DND-41 (cell line): ENCODE data around the gene WRAP73.

Experiments used
- ATAC-seq: fragments of 200-7000 bp; cut with Tn5 transposase; 3 replicates; pipeline ENCODE4 v1.9.1; 2021; ENCODE audit warnings: low read depth; ENCODE audit not compliant: insufficient read depth
- DNase-seq: peaks from one replicate; pipeline ENCODE4 v3.0.0-alpha.2; 2020
- H2AFZ ChIP-seq: 2 replicates; pipeline ENCODE4 v1.6.0; 2012; ENCODE audit warnings: low read depth, low read length
- H3K27ac ChIP-seq: 2 replicates; pipeline ENCODE4 v1.5.1; 2012; ENCODE audit warnings: low read length, inconsistent platforms
- H3K27me3 ChIP-seq: fragments of 200-600 bp; sonication (generic); 2 replicates; pipeline ENCODE4 v1.6.0; 2012; ENCODE audit warnings: low read length, mild to moderate bottlenecking, inconsistent platforms; ENCODE audit not compliant: insufficient read depth, poor library complexity
- H3K36me3 ChIP-seq: 2 replicates; pipeline ENCODE4 v1.5.1; 2012; ENCODE audit warnings: low read length, inconsistent platforms; ENCODE audit not compliant: insufficient read depth
- H3K4me1 ChIP-seq: 2 replicates; pipeline ENCODE4 v1.5.1; 2012; ENCODE audit warnings: mild to moderate bottlenecking, low read length; ENCODE audit not compliant: insufficient read depth
- H3K4me2 ChIP-seq: 2 replicates; pipeline ENCODE4 v1.6.0; 2012; ENCODE audit warnings: mild to moderate bottlenecking, moderate library complexity, low read length, inconsistent platforms; ENCODE audit not compliant: insufficient read depth
- H3K4me3 ChIP-seq, 2 experiments: fragments of 200-600 bp in 1 of 2; shearing (Covaris generic) in 1 of 2; 2 replicates each; pipeline ENCODE4 v1.5.1; 2012 to 2016; ENCODE audit warnings: inconsistent platforms in 2 of 2, low read length in 2 of 2, mild to moderate bottlenecking in 2 of 2, low read depth in 1 of 2, moderate library complexity in 1 of 2
- H3K79me2 ChIP-seq: 2 replicates; pipeline ENCODE4 v1.6.0; 2012; ENCODE audit warnings: low read length, inconsistent platforms; ENCODE audit not compliant: insufficient read depth
- H3K9ac ChIP-seq: 2 replicates; pipeline ENCODE4 v1.6.0; 2012; ENCODE audit warnings: low read depth, mild to moderate bottlenecking, inconsistent platforms, low read length, moderate library complexity
- H3K9me3 ChIP-seq: 2 replicates; pipeline ENCODE4 v1.5.1; 2012; ENCODE audit warnings: low read length, moderate library complexity, mild to moderate bottlenecking, inconsistent platforms; ENCODE audit not compliant: insufficient read depth, severe bottlenecking
- H4K20me1 ChIP-seq: 2 replicates; pipeline ENCODE4 v1.6.0; 2012; ENCODE audit warnings: low read length; ENCODE audit not compliant: insufficient read depth
- CTCF ChIP-seq: IDR thresholded peaks from 2 replicates; pipeline ENCODE4 v1.5.1; 2012; ENCODE audit warnings: borderline replicate concordance, low read length, moderate library complexity, mild to moderate bottlenecking; ENCODE audit not compliant: poor library complexity, severe bottlenecking; ENCODE audit errors: extremely low read depth
- EZH2 ChIP-seq: IDR thresholded peaks from 3 replicates; pipeline ENCODE4 v1.6.1; 2012; ENCODE audit warnings: borderline replicate concordance, low read depth, mild to moderate bottlenecking, moderate library complexity, low read length, inconsistent platforms; ENCODE audit not compliant: severe bottlenecking

The WRAP73 gene

DNA sequence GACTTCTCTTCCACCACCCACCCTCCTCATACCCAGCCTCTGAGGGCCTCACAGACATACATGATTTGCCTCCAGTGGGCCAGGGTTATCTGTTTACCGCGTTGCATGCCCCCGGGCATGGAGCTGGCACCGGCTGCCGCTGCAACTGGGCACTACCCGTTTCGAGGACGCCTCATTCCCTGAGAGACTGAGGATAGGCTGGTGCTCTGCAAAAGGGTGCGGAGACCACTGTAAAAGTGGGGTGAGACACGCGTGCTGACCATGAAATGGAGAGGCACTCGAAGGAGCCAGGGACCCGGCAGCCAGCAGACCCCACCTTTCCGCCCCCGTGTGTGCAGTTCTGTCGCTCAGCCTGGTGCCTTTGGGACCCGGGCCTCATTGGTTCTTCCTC, 23.1 kb upstream of the WRAP73 start:
- H4K20me1 ChIP-seq, result peaks cover 88% of the 10 kb centered on the region
- no peaks in the 10 kb centered on the region for H3K36me3 ChIP-seq
- DNase-seq (no peak), ATAC-seq (no peak)
- no peak overlapping the region for H3K27ac ChIP-seq
- no peak overlapping the region for H3K4me2 ChIP-seq
- no peak overlapping the region for H3K4me3 ChIP-seq
- no peaks in the 10 kb centered on the region for H3K27me3 ChIP-seq
- H3K9me3 ChIP-seq, result no peaks in the 10 kb centered on the region
- H3K79me2 ChIP-seq, result peaks cover 59% of the 10 kb centered on the region
- no peak for TF ChIP-seq CTCF
- TF ChIP-seq EZH2, result no peak
- H3K9ac ChIP-seq, result no peak overlapping the region
- no peak overlapping the region for H2AFZ ChIP-seq
- H3K4me1 ChIP-seq, result no peaks in the 10 kb centered on the region

DNA sequence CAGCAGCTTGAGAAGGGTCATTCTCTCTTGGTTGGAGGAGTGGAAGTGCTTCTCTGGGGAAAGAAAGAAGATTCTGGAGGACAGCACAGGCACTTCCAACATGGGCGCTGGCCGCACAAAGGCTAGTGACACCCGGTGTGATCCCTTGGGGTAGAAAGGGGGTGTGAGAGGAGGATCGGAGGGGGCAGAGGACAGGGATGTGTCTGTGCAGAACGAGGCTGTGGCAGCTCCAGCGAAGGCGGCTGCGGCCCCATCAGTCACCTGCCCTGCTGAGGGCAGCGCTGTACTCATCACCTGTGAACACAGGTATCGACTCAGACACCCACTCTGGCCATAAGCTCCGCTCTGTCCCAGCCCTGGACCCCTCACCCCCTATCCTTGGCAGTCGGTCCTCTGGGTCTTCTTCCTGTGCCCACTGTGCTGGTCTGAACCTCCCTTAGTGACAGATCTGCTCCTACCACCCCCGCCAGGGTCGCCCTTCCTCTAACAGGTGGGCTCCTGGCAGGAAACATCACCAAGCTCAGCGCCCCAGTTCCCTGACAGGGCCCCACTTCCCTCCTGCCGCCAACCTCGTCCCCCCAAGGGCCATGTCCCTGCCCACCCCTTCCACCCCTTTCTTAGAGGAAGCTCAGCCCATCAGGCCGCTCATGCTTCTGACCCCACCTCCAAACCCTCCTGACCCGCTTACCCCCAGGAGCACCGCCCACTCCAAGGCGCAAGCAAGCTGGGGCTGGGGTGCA, 22.5 kb upstream of the WRAP73 start:
- Histone ChIP-seq H3K4me2 (no peak overlapping the region), H3K4me3 (no peak overlapping the region), H3K27me3 (no peaks in the 10 kb centered on the region), H3K9me3 (no peaks in the 10 kb centered on the region), H4K20me1 (peaks cover 90% of the 10 kb centered on the region), H3K27ac (no peak overlapping the region), H3K36me3 (no peaks in the 10 kb centered on the region), H3K9ac (no peak overlapping the region), H3K79me2 (peaks cover 59% of the 10 kb centered on the region), H3K4me1 (no peaks in the 10 kb centered on the region), H2AFZ (no peak overlapping the region)
- TF ChIP-seq CTCF (no peak), EZH2 (no peak)
- no peak for ATAC-seq
- DNase-seq, result no peak

- ATAC-seq (no peak), DNase-seq (no peak)
- H3K4me1 ChIP-seq, result no peaks in the 10 kb centered on the region
- TF ChIP-seq EZH2, result no peak
- no peak for TF ChIP-seq CTCF
- H3K4me3 ChIP-seq, result no peak overlapping the region
- H3K79me2 ChIP-seq, result peaks cover 67% of the 10 kb centered on the region
- no peak overlapping the region for H3K4me2 ChIP-seq
- no peak overlapping the region for H3K27ac ChIP-seq
- no peak overlapping the region for H2AFZ ChIP-seq
- no peaks in the 10 kb centered on the region for H3K9me3 ChIP-seq
- H4K20me1 ChIP-seq, result peaks cover 90% of the 10 kb centered on the region
- no peaks in the 10 kb centered on the region for H3K27me3 ChIP-seq
- H3K9ac ChIP-seq, result no peak overlapping the region
- H3K36me3 ChIP-seq, result no peaks in the 10 kb centered on the region
Measured at GRCh38 chr1:3671371-3672180, 21.7 kb upstream of the WRAP73 start.
